H1 (cell line): ENCODE data around the gene MARK1. TPM values are rescaled to one million over a fixed set of nuclear protein-coding genes. Genes with fewer than 3 reads are reported as not detected.

ENCODE experiments used
- CEBPB ChIP-seq: IDR thresholded peaks from 2 replicates; pipeline ENCODE4 v1.6.1; 2012; ENCODE audit warnings: low read depth, low read length
- HDAC6 ChIP-seq: IDR thresholded peaks from one replicate; pipeline ENCODE4 v1.7.1; 2012; ENCODE audit warnings: low read depth, mild to moderate bottlenecking, inconsistent platforms, low read length, moderate library complexity
- KDM1A ChIP-seq: fragments of 200-600, 300-600 bp; sonication (generic); IDR thresholded peaks from 2 replicates; pipeline ENCODE4 v1.7.1; 2016; ENCODE audit warnings: mild to moderate bottlenecking, low read length, borderline replicate concordance
- SP1 ChIP-seq: IDR thresholded peaks from 2 replicates; pipeline ENCODE4 v1.6.1; 2011; ENCODE audit warnings: low read depth, low read length
- polyA plus RNA-seq, 7 experiments: library from polyadenylated mRNA; depleted of rRNA in 3 of 7; stranded (reverse) in 5 of 7; unstranded in 2 of 7; fragments of >200 nt in 5 of 7; fragments of 200-250 nt in 2 of 7; gene quantifications; 1 replicate in 5 of 7; 2 replicates in 1 of 7; 4 replicates in 1 of 7; pipeline versions ENCODE4 v1.2.1 to v1.2.3, GENCODE V29; 2011 to 2013; ENCODE audit warnings: missing spikeins in 2 of 7, mixed read lengths in 2 of 7
- total RNA-seq: library from RNA; stranded (reverse); fragmentation: NEBNext Ultra II Directional; extraction: Animal tissue kit (Norgen Biotek cat#: 25700); gene quantifications from 2 replicates; pipeline ENCODE4 v1.2.1, GENCODE V29; 2021

MARK1 gene
- total and polyA plus RNA-seq, 2 of the 8 experiments (the other 6 are each of a cell fraction or from before 2014, with no cell fraction given), result 5.5 to 20.5 TPM

- TF ChIP-seq HDAC6 (no peak), KDM1A (no peak), CEBPB (no peak), SP1 (no peak)
Measured at GRCh38 chr1:220511179-220511578, 16.8 kb upstream of the MARK1 start (continued).
